Measurements from ENCODE around the gene WDR64.

The WDR64 gene

GRCh38 chr1:241627453-241628259 lies 24.4 kb upstream of the WDR64 start:
- H3K36me3 Mint-ChIP-seq (ENCODE audit: low read depth) = peaks cover 23% of the 10 kb centered on the region
- no peak for DNase-seq
- peak overlapping the region; percentile 68 for H3K27ac Mint-ChIP-seq
- no peaks in the 10 kb centered on the region for H3K27me3 Mint-ChIP-seq (ENCODE audit: low read depth, poor library complexity)
- peaks cover 4% of the 10 kb centered on the region for H3K9me3 Mint-ChIP-seq
- peaks cover 5% of the 10 kb centered on the region for H3K4me1 Mint-ChIP-seq
- TF ChIP-seq CTCF (IDR thresholded peaks at IDR 0.05) = peak; percentile 38
- H3K4me3 Mint-ChIP-seq = no peak overlapping the region

GRCh38 chr1:241630005-241630404 lies 22.1 kb upstream of the WDR64 start:
- H3K27ac Mint-ChIP-seq = no peak overlapping the region

GRCh38 chr1:241630476-241630875 lies 21.6 kb upstream of the WDR64 start:
- TF ChIP-seq CTCF (IDR thresholded peaks at IDR 0.05) = no peak
- Mint-ChIP-seq H3K27ac (no peak overlapping the region), H3K4me3 (no peak overlapping the region), H3K9me3 (peaks cover 22% of the 10 kb centered on the region), H3K4me1 (peaks cover 5% of the 10 kb centered on the region), H3K36me3 (ENCODE audit: low read depth) (peaks cover 49% of the 10 kb centered on the region), H3K27me3 (ENCODE audit: low read depth, poor library complexity) (no peaks in the 10 kb centered on the region)
- no peak for DNase-seq

More at GRCh38 chr1:241630005-241630404, 22.1 kb upstream of the WDR64 start:
- no peak for DNase-seq
- Mint-ChIP-seq H3K27me3 (ENCODE audit: low read depth, poor library complexity) (no peaks in the 10 kb centered on the region), H3K36me3 (ENCODE audit: low read depth) (peaks cover 44% of the 10 kb centered on the region), H3K4me3 (no peak overlapping the region), H3K9me3 (peaks cover 17% of the 10 kb centered on the region), H3K4me1 (peaks cover 5% of the 10 kb centered on the region)
- TF ChIP-seq CTCF (IDR thresholded peaks at IDR 0.05) = no peak

DNA sequence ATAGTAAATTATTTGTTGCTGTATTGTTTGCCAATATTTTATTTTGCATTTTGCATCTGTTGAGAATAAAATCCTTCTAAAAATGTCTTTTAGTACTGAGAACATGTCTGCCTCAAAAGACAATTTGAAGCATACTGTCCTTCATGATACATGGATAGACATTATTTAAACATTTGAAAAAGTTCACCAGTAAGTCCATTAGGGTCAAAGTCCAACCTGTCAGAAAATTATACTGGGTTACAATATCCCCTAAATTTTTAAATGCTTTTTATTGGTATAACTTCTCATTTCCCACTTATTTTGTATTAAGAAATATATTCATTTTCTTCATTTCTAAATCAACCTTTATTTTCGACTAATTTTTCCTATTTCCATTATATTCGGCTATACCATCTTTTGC lies 21.2 kb upstream of the WDR64 start:
- peaks cover 26% of the 10 kb centered on the region for H3K9me3 Mint-ChIP-seq
- H3K36me3 Mint-ChIP-seq (ENCODE audit: low read depth) = peaks cover 53% of the 10 kb centered on the region
- TF ChIP-seq CTCF (IDR thresholded peaks at IDR 0.05) = no peak
- no peak overlapping the region for H3K27ac Mint-ChIP-seq
- no peak overlapping the region for H3K4me3 Mint-ChIP-seq
- H3K4me1 Mint-ChIP-seq = peaks cover 5% of the 10 kb centered on the region
- H3K27me3 Mint-ChIP-seq (ENCODE audit: low read depth, poor library complexity) = no peaks in the 10 kb centered on the region
- DNase-seq = no peak

DNA sequence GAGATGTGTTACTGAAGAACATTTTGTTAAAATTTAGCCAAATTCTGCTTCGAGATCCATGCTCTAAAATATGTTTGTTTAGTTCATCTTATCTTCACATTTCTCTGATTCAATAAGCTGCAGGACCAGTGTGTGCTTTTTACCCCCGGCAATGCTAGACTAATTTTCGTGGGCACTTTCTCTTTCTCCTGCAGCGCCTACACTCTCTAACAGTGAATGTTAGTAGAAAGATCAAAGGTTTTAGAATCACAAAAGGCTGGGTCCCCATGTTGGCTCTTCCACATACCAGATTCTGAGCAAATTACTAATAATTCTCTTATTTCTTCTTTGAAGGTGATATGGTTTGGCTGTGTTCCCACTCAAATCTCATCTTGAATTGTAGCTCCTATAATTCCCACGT lies 20.4 kb upstream of the WDR64 start:
- no peak for DNase-seq
- Mint-ChIP-seq H3K27ac (no peak overlapping the region), H3K4me3 (no peak overlapping the region), H3K36me3 (ENCODE audit: low read depth) (peaks cover 61% of the 10 kb centered on the region), H3K27me3 (ENCODE audit: low read depth, poor library complexity) (no peaks in the 10 kb centered on the region), H3K9me3 (peaks cover 31% of the 10 kb centered on the region), H3K4me1 (peaks cover 10% of the 10 kb centered on the region)
- no peak for TF ChIP-seq CTCF (IDR thresholded peaks at IDR 0.05)

DNA sequence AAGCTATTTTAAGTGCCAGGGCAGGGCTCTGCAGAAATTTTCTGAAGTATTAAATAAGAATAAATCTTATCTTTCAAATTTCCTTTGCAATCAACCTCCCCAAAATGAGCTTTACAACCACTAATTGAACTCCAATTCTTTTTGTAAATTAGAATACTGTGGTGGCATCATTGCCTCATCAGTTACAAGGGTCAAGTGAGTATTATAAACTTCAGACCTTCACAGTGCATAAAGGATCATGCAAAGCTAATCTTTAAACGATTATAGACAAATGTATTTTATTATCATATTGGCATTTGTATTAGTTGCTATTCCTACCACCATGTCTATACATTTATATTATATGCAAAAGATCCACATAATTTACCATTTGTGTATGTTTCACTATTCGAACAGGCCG lies 19.1 kb upstream of the WDR64 start:
- Mint-ChIP-seq H3K9me3 (peaks cover 34% of the 10 kb centered on the region), H3K27ac (no peak overlapping the region), H3K4me1 (peaks cover 23% of the 10 kb centered on the region), H3K36me3 (ENCODE audit: low read depth) (peaks cover 74% of the 10 kb centered on the region), H3K4me3 (no peak overlapping the region), H3K27me3 (ENCODE audit: low read depth, poor library complexity) (no peaks in the 10 kb centered on the region)
- no peak for TF ChIP-seq CTCF (IDR thresholded peaks at IDR 0.05)
- no peak for DNase-seq

All from nephron progenitor cell (in vitro differentiated cells).